Kidney tubule cell (primary cell): ENCODE results near the gene SAMD8.
"Not testable (repeated sequence)": the region's sequence is repeated elsewhere in the genome, so short reads cannot be mapped to it uniquely, and the experiment has no call there.

Experiments used
- DNase-seq: peaks from one replicate; pipeline ENCODE4 v3.0.0-alpha.2; 2018; ENCODE audit warnings: low spot score

Gene SAMD8

GRCh38 chr10:75086278-75086934 lies 25.1 kb upstream of the SAMD8 start:
- DNase-seq = no peak

- DNase-seq = no peak
Measured at GRCh38 chr10:75088640-75089039, 22.8 kb upstream of the SAMD8 start.

DNA sequence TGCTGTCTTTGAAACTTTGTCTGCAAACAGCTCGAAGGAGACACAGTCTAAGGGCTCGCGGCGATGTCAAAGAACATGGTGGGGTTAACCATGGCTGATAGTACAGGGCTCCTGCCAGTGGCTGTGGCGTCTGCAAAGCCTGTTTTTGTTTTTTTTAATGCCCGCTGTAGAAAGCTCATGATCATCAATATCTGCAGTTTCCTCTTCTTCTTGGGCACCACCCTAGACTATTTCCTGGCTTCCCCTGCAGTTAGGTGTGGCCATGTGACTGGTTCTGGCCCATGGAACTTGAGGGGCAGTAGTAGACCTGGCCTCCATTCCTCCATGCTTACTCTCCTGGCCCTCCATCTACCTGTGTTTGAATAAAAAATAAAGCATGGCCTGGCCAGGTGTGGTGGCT lies 21.8 kb upstream of the SAMD8 start:
- DNase-seq = no peak

DNA sequence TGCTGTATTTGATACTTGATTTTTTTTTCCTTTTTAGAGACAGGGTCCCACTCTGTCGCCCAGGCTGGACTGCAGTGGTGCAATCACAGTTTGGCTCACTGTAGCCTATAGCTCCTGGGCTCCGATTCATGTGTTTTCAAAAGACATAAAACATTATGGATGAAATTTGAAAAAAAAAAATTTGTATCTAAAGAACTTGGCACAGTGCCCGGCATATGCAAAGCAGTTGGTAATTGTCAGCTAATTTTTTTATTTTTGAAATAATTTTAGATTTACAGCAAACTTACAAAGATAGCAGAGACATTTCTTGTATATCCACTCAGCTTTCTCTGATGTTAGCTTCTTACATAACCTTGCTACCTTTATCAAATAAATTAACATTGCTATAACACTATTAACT lies 20.3 kb upstream of the SAMD8 start:
- DNase-seq = no peak

DNA sequence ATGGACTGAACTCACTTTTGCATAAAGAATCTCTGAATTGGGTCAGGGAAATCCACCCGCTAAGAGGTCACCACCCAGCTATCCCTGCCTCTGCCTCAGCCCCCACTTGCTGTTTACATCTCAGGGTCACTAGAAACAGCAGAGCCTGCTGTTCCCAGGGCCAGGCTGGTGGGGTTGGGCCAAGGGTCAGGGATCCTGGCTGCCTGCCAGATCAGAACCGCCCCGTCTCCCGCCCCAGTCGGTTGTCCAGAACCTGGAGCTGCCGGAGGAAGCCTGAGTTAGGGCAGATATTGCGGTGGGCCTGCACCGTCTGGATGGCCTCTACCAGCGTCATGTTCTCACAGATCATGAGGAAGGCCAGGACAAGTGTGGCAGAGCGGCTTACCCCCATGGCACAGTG lies 17.0 kb upstream of the SAMD8 start:
- DNase-seq = no peak

DNA sequence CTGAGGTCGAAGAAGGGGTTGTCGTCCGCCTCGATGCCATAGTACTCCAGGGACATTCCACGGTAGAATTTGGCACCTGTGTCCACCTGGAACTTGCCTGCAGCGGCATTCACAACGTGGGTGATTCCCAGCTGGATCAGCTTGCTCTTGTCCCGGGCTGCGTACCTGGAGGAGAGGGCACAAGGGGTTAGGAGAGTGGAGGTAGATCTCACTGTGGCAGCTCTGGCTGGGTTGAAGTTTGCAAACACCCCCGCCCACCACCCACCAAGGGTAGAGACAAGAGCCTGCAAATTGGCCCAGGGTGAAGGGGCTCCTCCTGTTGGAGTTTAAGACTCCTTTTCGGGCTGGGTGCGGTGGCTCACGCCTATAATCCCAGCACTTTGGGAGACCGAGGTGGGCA lies 15.8 kb upstream of the SAMD8 start:
- DNase-seq = no peak

GRCh38 chr10:75096749-75097148 lies 14.7 kb upstream of the SAMD8 start:
- DNase-seq = peak; percentile 23

GRCh38 chr10:75097666-75098285 lies 13.7 kb upstream of the SAMD8 start:
- no peak for DNase-seq

- DNase-seq = no peak
Measured at GRCh38 chr10:75098902-75099673, 12.4 kb upstream of the SAMD8 start.

DNA sequence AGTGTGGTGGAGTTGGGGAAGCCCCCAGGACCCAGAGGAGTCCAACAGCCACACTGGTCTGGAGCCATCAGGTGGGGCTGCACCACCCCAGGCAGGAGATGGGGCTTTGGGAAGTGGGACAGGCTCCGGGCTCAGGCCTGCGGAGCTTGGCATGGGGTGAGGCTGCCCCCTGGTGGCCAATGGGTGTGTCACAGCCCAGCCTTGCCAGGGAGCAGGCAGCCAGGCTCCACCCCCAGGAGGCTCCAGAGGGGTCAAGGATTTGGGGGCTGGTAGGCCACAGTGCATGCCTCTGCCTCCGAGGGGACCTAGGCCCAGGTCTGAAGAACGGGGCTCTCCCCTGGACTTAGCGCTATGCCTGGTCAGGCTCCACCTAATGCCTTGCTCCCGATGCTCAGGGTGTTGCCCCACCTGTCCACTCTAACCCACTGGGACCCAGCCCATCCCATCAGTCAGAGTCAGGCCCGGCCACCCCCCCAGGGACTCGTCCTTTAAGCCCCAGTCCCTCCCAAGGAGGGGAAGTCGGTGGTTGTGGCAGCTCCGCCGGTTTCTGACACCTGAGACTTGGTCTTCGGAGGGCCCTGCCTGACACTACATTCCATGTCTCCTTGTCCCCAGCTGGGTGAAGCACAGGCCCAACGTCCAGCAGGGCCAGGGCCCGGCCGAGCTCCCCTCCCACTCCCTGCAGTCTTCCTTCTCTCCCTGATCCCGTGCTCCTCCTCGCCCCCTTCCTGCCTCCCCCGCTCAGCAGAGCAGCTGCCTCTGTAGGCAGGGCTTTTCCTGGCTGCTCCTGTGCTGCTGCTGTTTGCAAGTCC lies 11.3 kb upstream of the SAMD8 start:
- DNase-seq = peak; percentile 68

- DNase-seq = no peak
Measured at GRCh38 chr10:75100764-75101291, 10.6 kb upstream of the SAMD8 start.

GRCh38 chr10:75101416-75102251 lies 9.8 kb upstream of the SAMD8 start:
- DNase-seq = no peak

GRCh38 chr10:75102830-75103673 lies 8.4 kb upstream of the SAMD8 start:
- no peak for DNase-seq

GRCh38 chr10:75103881-75104686 lies 7.4 kb upstream of the SAMD8 start:
- DNase-seq = no peak

DNA sequence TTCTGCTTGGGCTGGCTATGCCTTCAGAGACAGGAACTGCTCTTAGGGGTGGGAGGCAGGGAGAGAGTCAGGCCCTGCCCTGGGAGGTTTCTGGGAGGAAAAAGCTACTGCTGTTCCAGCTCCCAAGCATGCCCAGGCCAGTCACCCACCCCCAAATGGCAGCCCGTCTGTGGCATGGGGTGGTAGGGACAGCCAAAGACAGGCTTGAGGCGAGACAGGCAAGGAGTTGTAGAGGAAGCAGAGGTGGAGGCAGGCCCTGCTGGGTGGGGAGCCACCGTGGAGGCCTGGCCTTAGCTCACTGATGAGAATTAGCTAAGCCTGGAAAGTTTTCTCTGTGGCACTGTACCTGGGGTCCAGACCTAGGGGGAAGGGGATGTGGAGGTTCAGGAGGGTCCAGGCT lies 6.6 kb upstream of the SAMD8 start:
- DNase-seq = no peak

DNA sequence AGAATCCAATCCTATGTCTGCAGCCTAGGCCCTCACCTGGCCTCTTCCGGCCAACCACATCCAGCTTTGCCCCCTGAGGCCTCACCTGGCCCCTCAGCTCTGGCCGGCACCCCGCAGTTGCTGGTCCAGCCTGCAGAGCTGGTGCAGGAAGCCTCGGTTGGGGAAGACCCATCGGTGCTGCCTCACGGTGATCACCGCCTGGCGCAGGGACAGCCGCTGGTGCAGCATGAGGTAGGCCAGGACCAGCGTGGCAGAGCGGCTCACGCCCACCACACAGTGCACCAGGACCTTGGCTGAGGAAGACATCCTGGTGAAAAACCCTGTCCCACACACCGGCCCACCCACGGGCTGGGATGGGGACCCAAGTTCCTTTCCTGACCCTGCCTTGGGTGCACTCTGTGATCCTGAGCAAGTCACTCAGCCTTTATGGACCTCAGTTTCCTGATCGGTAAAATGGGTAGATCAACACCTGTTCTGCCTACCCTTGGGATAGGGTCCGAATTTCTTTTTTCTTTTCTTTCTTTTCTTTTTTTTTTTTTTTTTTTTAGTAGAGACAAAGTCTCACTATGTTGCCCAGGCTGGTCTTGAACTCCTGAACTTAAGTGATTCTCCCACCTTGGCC lies 5.8 kb upstream of the SAMD8 start:
- DNase-seq = no peak

- DNase-seq = peak; percentile 13
Measured at GRCh38 chr10:75106242-75106641, 5.2 kb upstream of the SAMD8 start.

- DNase-seq = not testable (repeated sequence)
Measured at GRCh38 chr10:75106891-75107290, 4.6 kb upstream of the SAMD8 start.
